Loucy (cell line): ENCODE data around the gene ARHGEF9.

Experiments used
- CTCF ChIP-seq: fragments of 200-600 bp; sonication (generic); conservative IDR thresholded peaks from 2 replicates; pipeline ENCODE4 v1.5.1; 2014; ENCODE audit warnings: mild to moderate bottlenecking, antibody characterized with exemption, low read length
- EZH2phosphoT487 ChIP-seq: fragments of 200-600 bp; IDR thresholded peaks from 2 replicates; pipeline ENCODE4 v1.6.1; 2018; ENCODE audit warnings: antibody characterized with exemption, mild to moderate bottlenecking, moderate library complexity, borderline replicate concordance

- TF ChIP-seq EZH2phosphoT487 (no peak), CTCF (no peak)
Observed at GRCh38 chrX:63765712-63766111, 19.3 kb downstream of the ARHGEF9 start.
